Mesenteric fat pad (tissue), 1 donor: ENCODE measurements around the gene PIGO. TPM values are rescaled to one million over a fixed set of nuclear protein-coding genes. Genes with fewer than 3 reads are reported as not detected.

Experiments used
- total RNA-seq: library from RNA; stranded (reverse); fragmentation: NEBNext Ultra II Directional; extraction: Animal tissue kit (Norgen Biotek cat#: 25700); gene quantifications from one replicate; pipeline ENCODE4 v1.2.1, GENCODE V29; 2021
- donor health status: DM: yes; HTN: yes; CAD: no.

Gene PIGO
- total RNA-seq, 1 donor from 2014 or later = 15.2 TPM

Other genes with a start within 250 kb of the PIGO start
- 0.39 TPM for gene PHF24, start 138.3 kb downstream of the PIGO start, total RNA-seq
- gene DNAJB5, start 106.8 kb downstream of the PIGO start, total RNA-seq = 8.0 TPM
- gene VCP, start 24.0 kb downstream of the PIGO start, total RNA-seq = 280 TPM
- gene FANCG, start 16.6 kb downstream of the PIGO start, total RNA-seq = 11.3 TPM
- gene STOML2, start 6.5 kb upstream of the PIGO start, total RNA-seq = 95.4 TPM
- 27.7 TPM for gene ATOSB, start 19.3 kb upstream of the PIGO start, total RNA-seq
- 29.0 TPM for gene UNC13B, start 65.4 kb upstream of the PIGO start, total RNA-seq